HG02938 (cell line): Measurements from ENCODE around the gene MDM1.

ENCODE experiments used
- ATAC-seq: cut with Tn5 transposase; IDR thresholded peaks from one replicate; pipeline ENCODE4 v1.9.1; 2021; ENCODE audit warnings: mild to moderate bottlenecking, moderate library complexity; ENCODE audit not compliant: unreplicated experiment

Gene MDM1

DNA sequence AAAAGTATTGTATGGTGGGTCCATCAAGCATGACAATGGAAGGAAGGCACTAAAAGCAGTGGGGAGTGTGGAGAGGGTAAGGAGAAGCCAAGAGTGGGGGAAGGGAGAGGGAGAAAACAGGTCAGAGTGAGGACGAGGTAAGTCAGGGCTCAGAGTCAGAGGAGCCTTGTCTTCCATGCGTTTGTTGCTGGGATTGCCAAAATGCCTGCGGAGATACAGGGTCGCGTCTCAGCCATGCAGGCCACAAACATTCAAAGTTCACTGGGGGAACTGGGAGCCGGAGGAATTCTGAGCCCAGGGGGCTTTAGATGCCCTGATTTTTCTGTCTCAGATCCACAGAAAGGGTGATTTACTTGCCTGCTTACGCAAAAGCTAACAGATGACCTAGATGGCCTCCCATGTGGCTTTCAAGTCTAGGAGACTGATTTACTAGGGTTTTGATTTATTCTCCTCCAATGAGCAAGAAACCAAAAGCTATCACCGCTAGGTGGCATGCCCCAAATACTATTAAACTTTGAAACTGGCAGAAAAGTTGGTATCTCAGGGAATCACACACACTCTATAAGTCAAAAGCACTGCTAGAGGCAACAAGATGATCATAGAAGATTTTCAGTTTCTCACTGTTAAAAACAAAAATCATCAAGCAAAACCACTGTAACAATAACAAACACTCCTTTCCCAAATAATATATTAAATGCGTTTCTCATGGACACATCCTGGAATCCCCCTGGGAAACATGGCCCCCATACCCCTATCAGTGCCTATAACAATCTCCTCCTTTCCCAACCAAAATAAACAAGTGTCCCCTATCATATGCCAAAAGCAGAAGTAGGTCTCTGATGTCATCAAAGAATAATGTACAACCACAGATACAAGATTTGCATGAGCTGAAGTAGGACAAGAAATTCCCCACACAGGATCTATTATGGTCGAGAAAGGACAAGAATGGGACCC lies 26.6 kb upstream of the MDM1 start:
- peak; percentile 78 for ATAC-seq

DNA sequence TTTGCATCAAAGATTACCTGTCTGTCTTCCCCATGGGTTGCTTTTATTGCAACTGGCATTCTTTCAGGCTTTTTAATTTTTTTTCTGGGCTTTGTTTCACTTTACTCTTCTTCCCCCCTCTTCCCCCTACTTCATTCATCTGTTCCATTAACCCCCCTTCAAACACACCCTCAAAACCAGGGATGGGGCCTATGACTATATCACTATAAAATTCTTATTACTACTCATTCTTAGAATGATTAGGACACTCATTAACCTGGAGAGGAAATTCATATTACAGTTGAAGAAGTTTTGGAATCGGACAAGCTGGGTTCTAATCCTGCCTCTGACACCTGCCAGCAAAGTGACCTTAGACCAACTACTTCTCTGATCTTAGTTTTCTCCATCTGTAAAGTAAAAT lies 24.8 kb upstream of the MDM1 start:
- no peak for ATAC-seq

DNA sequence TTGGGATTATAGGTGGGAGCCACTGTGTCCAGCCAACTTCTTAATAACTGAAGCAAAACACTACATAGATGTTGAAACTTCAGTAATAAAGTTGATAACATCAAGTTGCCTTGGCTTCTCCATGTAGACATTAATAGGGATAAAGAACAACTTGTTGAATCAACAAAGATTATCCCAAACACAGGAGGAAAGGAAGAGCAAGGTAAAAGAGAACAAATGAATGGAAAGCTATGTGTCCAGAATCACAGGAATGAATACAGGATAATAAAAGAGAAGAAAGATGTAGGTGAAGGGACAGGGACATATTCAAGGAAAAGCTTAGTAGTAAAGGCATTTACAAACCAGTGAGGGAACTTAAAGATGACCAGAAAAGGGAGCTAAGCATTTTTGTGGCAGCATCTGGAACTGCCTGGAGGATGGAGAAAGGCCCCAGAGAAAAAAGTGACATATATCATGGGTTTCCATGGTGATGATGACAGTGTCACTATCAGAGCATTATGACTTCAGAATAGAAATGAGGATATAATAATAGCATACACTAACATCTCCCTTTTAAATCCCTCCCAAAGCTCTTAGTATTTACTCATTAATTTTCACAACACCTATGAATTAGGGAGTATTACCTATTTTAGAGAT lies 24.0 kb upstream of the MDM1 start:
- no peak for ATAC-seq

DNA sequence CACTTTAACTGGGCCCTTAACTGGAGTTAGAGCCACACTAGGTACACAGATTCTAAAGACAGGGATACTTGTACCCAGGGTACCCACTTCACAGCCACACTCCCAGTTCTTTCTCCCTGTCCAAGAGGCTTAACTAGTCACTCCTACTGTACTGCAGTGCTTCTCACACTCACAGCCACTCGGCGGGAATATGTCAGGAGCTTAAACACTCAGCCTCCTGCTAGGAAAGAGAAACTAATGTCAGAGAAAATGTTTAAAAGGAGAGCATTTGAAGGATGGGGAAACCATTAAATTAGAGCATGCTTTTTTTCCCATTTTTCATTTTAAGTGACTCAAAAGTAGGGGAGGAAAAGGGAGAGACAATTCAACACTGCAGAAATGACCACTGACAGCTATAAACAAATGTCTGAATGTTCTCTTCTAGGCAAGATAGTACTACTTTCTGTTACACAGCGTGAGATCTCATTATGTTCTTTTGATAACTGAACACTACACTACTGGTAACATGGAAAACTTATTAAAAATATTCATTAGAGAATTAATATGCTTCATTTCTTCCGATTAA lies 22.9 kb upstream of the MDM1 start:
- no peak for ATAC-seq

DNA sequence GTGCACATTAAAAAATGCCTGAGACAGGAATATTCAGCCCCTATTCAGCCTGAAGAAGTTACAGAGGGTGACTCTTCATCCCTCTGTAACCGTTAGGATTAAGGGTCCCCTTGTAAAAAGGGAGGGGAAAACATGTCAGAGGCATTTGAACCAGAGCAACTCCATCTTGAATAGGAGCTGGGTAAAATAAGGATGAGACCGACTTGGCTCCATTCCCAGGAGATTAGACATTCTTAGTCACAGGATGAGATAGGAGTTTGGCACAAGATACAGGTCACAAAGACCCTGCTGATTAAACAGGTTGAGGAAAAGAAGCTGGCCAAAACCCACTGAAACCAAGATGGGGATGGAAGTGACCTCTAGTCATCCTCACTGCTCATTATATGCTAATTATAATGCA lies 19.9 kb upstream of the MDM1 start:
- no peak for ATAC-seq

DNA sequence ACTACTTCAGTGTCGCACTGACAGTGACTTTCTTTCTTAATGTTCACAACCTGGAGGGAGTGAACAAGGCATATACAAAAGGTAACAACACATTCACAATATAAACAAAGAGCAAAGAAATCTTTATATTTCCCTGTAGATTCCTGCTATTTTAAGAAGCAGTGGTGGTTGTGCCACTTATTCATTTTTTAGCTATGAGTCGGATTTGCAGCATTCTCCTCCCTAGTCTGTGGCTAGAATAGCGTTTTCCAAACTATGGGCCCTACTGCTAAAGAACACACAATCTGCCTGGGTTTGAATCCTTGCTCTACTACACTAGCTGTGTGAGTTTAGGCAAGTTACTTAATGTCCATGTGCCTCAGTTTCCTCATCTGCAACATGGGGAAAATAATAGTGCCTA lies 18.6 kb upstream of the MDM1 start:
- no peak for ATAC-seq

DNA sequence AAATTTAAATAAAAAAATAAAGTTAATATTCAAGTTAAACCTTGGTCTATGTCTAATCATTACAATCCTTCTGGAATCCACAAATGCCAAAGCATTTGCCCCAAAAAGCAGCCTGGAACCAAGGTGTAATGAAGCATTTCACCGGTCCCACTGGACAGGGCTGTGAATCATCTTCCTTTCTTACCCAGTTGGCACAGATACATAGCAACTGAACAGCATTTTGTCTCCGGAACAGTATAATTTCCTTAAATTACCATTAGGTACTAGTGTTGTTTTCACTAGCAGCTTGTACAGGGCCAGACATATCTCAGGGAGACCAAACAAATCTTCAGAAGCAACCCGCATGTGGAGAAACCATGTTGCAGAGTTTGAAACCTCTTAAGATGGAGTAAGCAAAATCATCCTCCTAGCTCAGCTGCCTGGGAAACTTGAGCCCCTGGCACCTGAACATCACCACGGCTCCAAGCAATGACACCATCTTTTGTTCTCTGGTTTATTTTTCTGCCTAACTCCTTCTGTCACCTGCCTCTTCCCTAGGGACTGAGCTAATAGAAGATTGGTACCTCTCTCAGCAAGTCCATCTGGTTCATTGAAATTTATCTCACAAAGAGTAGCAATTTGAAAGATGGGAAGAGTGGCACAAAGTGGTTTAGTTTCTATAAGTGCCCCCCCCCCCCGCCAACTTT lies 17.9 kb upstream of the MDM1 start:
- ATAC-seq: no peak

DNA sequence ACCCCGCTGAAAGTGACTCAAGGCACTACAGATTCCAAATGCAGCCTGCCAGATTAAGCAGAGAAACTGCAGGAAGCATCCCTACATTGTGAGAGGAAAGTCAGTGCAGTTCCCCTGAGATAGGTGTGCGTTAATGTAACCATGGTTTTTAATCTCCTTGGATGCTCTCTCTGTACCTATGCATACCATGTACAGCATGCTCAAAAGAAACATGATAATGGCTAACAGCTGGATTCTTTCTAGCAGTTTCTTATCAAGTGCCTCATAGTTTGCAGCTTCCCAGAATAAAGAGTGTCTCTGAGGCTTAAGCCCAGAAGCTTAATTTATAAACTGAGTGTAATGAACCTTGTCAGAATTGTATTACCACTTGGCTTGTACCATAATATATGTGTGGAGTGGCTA lies 17.1 kb upstream of the MDM1 start:
- no peak for ATAC-seq

DNA sequence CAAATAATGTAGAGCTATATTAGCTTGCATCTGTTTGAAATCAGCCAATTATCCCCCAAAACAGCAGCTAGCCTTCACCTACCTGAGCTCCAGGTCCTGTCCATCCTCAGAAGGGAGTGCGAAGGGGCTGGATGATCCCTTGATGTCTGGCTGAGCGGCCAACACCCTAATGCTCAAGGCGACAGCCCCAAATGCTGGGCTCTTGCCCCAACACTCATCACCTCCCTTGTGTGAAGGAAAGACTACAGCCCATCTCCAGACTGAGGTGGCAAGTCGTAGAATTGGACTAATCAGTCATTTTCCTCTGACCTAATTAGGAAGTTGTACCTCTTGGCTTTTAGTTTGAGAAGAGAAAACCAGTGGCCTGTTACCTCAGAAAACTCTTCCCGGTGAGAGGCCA lies 16.3 kb upstream of the MDM1 start:
- no peak for ATAC-seq

DNA sequence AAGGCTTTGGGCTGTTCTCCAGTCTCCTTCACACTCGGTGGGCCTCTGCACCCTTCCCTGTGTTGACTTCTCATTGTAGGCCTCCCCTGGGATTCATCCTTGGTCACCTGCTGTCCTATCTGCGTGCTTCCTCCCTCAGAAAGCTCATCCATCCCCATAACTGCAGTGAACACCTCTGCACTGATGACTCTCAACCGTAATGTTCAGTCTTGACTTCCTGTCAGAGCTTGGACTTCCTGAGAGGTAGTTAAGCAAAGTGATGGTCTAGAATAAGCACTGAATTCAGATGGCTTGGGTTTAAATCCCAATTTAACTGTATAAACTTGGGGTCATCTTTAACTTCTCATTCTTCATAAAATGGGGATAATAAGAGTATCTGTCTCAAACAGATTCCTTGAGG lies 13.6 kb upstream of the MDM1 start:
- ATAC-seq: no peak

DNA sequence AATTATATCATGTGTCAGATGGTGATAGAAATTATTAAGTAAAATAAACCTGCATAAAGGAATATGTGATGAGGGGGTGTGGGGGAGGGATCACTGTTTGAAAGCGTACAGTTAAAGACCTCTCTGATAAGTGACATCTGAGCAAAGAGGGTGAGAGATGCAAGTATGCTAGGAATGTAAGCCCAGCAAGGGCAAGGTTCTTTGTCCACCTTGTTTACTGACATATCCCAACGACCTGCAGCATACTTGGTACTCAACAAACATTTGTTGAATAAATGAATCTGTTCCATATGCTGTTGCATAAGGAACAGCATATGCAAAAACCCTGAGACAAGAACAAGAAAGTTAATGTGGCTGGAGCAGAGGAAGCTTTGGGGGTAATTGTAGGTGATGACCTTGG lies 12.0 kb upstream of the MDM1 start:
- no peak for ATAC-seq

DNA sequence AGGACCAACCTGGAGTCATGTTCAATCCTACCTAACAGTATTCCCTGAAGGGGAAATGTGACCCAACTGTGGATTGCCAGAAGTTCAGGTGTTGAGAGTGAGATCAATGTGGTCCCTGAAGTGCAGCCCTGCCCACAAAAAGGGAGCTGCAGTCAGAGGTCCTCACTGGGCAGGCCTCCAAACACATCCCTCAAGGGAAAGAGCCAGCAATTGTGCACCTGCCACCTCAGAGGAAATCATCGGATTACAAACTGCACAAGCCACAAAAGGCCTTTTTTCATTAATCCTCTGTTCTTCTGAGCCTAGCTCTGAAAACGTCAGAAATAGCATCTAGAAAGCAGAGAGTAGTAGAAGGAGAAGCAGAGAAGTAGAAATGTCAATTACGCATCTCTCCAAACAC lies 10.8 kb upstream of the MDM1 start:
- no peak for ATAC-seq

DNA sequence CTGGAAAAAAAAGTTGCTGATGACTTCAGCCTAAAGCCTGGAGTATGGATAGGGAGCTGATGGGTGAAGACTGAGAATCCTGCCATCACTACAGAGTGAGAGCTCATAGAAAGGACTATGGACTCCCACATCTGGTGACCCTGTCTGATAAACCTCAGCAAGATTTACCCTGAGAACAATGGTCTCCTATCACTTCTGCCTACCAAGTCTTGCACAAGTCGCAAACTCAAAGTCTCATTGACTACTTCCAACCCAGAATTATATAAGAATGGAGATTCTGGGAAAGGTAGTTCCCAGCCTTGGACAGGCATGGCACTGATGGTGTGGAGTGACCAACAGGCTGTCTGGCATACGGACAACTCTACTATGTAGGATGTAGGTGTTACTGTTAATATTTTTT lies 9.7 kb upstream of the MDM1 start:
- no peak for ATAC-seq

DNA sequence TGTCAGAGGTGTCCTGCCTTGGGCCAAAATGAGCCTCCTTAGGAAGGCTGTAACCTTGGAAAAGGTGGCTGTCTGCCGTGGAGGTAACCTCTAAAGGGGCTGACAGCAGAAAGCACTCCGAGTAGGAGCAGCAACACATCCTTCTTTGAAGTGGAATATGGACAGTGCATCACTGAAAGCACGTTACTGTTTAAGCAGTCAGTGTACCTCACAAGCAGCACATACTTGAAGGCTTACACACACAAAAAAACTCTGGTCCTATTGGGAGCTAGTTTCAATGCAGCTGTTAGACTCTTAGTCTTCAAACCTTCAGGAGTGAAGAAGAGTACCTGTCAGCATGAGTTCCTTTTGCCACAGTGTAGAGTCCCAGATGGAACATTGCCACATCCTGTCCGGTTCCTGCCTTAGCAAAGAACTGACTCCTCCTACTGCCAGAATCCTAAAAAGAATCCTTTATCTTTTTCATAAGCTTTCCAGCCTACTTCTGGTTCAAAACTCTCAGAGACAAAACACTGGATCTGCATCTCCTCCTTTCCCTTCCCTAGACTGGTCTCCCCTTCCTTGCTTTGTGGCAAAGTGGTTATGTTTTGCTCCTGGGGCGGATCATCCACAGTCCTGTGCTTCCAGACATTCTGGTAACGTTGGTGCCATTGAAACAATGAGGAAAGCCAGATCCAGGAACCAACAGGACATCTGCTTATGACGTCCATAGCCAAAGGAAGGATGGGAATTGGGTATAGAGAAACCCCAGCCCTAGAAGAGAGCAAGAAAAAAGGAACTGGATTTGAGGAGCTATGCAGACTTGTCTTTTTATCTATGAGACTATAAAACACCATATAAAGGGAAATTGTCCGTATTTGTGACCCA lies 8.5 kb upstream of the MDM1 start:
- no peak for ATAC-seq

DNA sequence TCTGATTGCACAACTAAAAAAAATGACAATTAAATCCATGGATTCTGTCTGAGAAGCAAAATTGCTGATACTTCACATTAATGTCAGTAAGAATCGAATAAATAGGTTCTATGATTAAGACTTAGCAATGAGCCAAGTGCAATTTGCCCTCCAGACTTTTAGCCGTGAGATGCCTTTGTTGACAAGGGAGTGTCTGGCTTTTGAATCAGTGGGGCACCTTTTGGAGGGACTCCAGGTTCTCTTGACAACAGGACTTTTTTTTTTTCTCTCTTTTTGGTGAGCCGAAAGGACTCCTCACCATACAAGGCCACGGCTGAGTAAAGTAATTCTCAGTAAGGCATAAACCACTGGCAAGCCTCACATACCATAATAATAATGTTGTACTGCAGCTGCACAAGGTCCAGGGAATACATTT lies 4.7 kb upstream of the MDM1 start:
- no peak for ATAC-seq

DNA sequence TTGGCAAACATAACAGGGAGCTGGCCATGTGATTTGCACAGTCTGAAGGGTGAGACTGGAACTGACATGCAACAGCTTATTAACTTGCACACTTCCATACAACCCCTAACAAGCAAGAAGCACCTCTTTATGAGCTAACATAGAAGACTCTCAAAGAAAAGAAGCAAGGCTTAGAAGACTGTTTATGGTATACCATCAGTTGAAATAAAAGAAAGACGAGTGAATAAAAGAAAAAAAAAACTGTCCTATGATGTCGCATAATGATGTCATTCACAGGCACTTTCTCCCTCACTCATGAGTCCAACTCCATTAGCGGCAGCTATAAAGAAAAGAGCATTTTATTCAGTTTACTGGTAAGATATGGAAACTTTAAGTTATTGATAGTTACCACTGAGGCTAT lies 3.3 kb upstream of the MDM1 start:
- no peak for ATAC-seq

DNA sequence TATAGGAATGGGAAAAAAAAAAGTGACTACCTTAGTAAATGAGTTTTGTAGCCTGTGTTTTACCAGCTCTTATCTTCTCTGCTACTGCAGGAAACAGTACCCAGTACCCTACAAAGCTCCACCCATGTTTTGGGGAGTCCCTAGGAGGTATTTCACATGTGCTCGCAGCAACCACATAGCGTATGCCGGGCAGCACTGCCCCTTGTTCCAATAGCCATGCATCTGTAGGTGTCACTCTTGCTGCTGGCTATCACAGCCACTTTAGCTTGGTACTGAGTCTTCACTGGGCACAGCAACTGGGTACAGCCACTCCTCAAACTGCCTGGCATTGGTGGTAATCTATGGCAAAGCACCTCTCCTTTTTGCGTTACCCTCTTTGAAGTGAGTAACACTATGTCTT lies 2.0 kb upstream of the MDM1 start:
- ATAC-seq: no peak

DNA sequence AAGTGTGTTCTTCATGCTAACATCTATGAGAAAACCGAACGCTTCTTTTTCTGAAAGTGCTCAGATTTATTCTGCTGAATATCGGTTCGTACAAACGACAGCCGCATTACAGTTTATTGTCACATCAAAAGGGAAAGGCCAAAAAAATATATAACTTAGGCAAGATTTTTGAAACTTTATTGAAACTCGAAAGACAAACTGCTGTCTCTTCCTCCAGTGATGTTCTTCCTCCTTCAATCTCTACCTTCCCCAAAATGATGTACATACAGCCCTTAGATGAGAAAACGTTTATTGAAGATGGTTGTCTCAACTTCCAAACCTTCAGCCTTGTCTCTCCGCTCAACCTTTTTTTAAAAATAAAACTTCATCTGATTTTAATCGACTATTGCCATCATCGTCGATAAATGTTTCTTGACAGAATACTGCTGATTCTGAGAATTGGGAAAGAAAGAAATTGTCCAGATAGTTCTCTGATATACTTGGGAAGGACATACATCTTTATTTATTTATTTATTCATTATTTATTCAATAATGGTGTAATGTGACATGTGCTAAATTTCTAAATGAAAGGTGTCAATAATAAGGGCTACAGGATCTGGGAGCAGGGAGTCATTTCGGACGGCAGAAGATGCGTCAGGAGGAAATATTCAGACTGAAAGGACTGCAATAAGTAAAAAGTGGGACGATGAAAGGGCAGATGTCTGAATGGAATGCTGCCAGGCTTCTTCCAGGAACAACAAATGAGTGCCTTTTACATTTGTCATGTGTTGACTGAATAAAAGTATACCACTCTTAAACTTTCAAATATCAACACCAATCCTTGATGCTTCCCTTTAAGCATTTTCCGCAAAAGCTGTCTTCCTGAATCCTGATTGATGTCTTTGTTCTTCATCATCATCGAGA lies 817 bp upstream of the MDM1 start:
- ATAC-seq: no peak

DNA sequence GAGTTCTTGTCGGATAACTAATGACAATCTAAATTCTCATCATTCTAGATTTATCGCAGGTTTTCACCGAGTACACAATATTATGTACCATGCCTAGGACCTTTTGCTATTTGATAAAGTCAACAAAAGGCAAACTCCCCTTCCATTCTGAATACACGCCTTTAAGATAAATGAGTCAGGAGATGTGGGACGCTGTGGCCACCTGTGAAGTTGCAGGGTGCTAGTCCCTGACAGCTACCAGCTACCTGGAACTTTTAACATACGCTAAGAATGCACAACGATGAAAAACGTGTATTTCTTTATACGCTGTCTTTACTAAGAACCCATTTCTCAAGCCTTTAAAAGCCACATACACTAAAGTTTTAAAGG lies 678 bp downstream of the MDM1 start:
- ATAC-seq: no peak

DNA sequence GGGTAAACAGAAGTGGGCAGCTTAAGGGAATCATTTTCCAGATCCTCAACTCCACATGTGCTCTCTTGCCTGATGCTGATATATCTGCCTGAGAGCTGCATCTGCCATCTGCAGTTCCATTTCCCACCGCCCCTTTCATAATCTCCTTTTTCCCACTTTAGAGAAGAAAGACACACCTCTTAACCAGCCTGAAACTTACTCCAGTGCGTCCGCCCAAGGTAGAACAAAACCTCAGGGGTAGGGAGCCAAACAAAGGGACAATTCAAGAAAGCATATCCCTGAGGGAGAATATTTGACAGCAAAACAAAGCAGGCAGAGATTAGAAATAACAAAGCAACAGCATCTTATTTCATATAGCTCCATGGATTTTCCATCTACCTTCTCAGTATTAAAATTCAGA lies 4.3 kb downstream of the MDM1 start:
- no peak for ATAC-seq
